NOMO-1 treated with dmso at 0.1 percent for 144 hours (cell line): ENCODE results near the gene DTD2.

Experiments
- DNase-seq: peaks from one replicate; lab custom pipeline; 2025; ENCODE audit not compliant: unreplicated experiment; lab: John Stamatoyannopoulos, UW

The DTD2 gene

DNA sequence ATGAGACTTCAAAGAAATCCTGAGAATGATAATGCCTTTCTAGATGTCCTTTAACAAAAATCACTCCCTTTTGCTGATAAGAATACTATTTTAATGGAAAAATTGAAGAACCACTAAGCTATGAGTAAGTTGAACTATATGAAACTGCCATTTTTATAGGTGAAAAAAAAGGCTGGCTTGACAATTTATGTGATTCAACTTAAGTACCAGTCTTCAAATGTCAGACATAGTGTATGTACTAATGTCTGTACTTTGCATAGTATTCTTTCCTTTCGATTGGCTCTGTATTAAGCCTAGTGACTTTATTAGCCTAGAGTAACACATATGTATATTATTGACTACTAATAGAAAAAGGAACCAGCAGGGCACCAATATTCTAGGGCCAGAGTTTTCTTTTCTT is 48.9 kb downstream of the DTD2 start:
- no peak for DNase-seq

DNA sequence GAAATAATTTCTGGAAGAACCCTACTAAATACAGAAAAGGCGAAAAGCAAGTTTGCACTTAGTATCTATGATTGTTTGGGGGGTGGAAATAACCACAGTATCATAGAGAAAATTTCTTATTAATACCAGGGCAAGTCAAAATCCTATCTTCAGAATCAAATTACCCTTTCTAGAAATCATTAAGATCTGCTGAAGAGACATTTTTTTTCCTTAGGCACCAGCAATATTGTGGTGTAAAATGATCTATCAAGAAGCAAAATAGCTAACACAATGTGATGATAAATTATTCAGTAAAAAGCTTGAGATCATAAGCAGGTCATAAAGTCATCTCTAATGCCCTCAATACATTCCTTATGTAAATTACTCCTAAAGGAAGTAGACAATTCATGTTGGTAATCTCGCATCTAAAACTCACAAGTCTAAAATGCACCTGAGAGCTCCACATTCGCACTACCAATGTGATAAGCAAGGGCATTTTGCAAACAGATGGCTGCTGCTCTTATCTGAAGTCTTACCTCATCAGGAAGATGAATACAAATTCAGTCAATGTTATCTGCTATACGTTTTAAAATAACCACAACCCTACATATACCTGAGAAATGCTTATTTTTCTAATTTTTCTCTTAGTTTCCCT is 51.6 kb downstream of the DTD2 start:
- no peak for DNase-seq

DNA sequence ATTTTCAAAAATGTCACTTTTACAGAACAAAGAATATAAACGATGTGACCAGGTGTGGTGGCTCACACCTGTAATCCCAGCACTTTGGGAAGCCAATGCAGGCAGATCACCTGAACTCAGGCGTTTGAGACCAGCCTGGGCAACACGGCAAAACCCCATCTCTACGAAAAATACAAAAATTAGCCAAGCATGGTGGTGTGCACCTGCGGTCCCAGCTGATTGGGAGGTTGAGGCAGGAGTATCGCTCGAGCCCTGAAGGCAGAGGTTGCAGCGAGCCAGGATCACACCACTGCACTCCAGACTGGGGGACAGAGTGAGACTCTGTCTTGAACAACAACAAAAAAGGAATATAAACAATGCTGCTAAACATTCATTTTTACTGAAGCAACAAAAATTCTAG is 52.2 kb downstream of the DTD2 start:
- no peak for DNase-seq

DNA sequence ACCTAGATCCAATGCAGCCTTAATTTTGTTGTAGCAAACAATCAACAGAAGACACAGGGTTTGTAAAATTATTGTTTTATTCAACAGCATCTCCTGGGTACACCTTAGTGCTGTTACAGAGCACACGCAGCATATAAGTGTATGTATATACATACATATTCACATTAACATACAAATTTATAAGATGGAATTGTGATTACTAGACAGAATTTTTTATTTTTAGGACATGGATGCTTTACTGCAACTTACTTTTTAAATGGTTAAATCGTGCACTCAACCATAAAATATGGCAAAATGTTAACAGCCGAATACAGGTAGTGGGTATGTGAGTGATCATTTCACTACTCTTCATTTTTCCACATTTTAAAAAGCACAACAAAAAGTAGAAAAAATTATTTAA is 53.6 kb downstream of the DTD2 start:
- DNase-seq, result no peak

DNA sequence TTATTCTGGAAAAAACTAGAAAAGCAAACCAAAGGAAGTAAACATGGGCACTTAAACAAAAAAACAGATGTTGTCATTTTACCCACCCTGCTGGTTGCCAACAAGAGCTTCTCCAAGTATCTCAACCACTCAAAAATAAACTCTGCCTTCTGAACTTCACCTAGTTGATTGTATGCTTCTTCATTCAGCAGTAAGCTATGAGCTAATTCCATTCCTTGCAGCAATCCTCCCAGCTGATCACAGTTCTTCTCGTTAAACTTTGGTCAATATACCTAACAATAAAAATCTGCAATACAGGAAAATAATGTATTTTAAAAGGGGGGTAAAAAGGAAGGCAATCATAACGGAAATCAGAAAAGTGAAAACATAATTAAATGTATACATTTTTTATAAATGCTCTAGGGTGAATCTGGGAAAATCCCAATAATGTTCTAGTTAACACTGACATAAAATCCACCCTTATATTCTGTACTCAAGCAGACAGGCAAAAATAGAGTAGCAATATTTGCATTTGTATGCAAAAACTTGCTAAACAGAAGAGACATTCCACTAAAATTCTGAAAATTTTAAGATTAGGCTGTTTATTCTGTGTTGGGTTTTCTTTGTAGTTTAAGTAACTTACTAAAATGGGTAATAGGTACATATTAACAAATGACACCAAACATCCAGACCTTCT is 54.4 kb downstream of the DTD2 start:
- DNase-seq, result no peak

DNA sequence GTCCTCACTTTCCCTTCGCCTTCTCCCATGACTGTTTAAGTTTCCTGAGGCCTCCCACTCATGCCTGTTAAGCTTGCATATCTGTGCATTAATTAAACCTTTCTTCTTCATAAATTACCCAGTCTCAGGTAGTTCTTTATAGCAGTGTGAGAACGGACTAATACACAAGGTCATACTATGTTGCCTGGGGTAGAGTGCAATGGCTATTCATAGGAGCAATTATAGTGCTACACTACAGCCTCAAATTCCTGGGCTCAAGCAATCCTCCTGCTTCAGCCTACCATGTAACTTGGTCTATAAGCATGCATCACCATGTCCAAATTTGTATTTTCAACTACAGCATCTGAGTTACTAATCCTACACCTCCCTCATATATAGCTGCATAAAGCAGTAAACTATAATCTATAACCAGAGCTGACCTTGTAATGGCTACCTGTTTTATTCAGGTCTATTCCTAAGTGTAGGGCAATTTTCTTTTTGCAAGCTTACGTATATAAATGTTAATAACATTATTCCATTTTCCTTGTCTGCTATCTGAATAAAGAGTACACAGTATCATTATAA is 55.9 kb downstream of the DTD2 start:
- no peak for DNase-seq

DNA sequence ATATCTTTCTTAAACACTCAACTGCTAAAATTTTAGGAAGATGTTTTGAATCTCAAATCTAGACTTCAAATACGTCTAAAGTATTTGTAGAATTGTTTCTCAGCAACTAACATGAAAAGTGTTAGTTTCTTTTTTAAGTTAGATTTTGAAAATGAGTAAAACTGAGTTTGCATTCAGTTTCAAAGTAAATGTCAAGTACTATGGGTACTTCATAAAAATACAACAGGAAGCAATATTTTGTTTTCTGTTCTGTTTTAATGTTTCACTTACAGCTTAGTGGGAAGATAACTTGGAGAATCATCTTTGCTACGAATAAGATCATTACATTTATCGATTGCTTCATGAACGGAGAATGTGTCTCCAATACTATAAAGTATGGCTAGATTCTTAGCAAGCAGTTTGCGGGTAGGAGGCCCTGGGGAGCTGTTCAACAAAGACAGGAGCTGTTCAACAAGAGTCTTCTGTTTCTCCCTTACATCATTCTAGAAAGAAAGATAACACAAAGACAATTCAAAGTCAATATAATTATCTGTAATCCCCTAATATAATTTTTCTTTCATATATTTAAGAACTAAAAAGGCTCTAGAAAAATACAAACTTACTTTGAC is 57.2 kb downstream of the DTD2 start:
- DNase-seq, result no peak
